HEK293 (cell line): ENCODE results near the gene CPNE2.

ENCODE experiments used
- SP2 ChIP-seq: fragments of 450-650 bp; formaldehyde crosslinking; IDR thresholded peaks from 2 replicates; pipeline ENCODE4 v1.5.1; 2016; ENCODE audit warnings: missing biosample characterization, missing genetic modification characterization
- ZBTB20 ChIP-seq: fragments of 450-650 bp; formaldehyde crosslinking; IDR thresholded peaks from 2 replicates; pipeline ENCODE4 v1.5.1; 2016; ENCODE audit warnings: missing biosample characterization, missing genetic modification characterization
- ZNF138 ChIP-seq: fragments of 450-650 bp; formaldehyde crosslinking; IDR thresholded peaks from 2 replicates; pipeline ENCODE4 v1.5.1; 2016; ENCODE audit warnings: missing biosample characterization, missing genetic modification characterization, borderline replicate concordance
- ZNF140 ChIP-seq: fragments of 450-650 bp; formaldehyde crosslinking; IDR thresholded peaks from 2 replicates; pipeline ENCODE4 v1.5.1; 2016; ENCODE audit warnings: missing biosample characterization, missing genetic modification characterization
- ZNF521 ChIP-seq: fragments of 450-650 bp; formaldehyde crosslinking; IDR thresholded peaks from 2 replicates; pipeline ENCODE4 v1.5.1; 2017; ENCODE audit warnings: missing biosample characterization, mild to moderate bottlenecking, missing genetic modification characterization
- ZNF830 ChIP-seq: fragments of 450-650 bp; IDR thresholded peaks from 2 replicates; pipeline ENCODE4 v1.5.0; 2018; ENCODE audit warnings: missing biosample characterization, missing genetic modification characterization, low read depth, mild to moderate bottlenecking, moderate library complexity
- TF ChIP-seq, protein P1 (sequence below): fragments of 450-650 bp; formaldehyde crosslinking; IDR thresholded peaks from 2 replicates; pipeline ENCODE4 v1.5.1; 2016; ENCODE audit warnings: missing biosample characterization, missing genetic modification characterization
- TF ChIP-seq, protein P2 (sequence below): fragments of 450-650 bp; formaldehyde crosslinking; IDR thresholded peaks from 2 replicates; pipeline ENCODE4 v1.5.1; 2017; ENCODE audit warnings: missing biosample characterization, missing genetic modification characterization
- TF ChIP-seq, protein P3 (sequence below): fragments of 450-650 bp; IDR thresholded peaks from 2 replicates; pipeline ENCODE4 v1.5.1; 2018; ENCODE audit warnings: missing biosample characterization, mild to moderate bottlenecking, missing genetic modification characterization
- TF ChIP-seq, protein P4 (sequence below): fragments of 450-650 bp; formaldehyde crosslinking; IDR thresholded peaks from 2 replicates; pipeline ENCODE4 v1.5.1; 2016; ENCODE audit warnings: missing biosample characterization, missing genetic modification characterization
- TF ChIP-seq, protein P5 (sequence below): fragments of 450-650 bp; formaldehyde crosslinking; IDR thresholded peaks from 2 replicates; pipeline ENCODE4 v1.5.1; 2016; ENCODE audit warnings: missing biosample characterization, missing genetic modification characterization, low read depth

DNA sequence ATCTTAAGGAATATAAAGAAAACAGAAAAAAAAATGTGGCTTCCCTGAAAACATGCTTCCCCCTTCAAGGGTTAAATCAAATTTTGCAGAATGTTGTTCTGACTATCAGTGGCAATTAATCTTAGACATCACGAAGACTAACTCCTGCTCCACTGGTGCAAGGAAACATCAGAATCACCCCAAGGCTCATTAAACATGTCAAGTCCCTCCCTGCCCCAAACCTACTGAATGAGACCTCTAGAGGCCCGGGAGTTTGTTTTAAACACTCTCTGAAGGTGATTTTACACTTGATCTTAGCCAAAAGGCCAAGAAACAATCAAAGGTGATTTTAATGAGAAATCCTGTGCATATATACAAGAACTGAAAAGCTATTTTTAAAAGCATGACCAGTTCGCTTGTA is 75.2 kb downstream of the CPNE2 start:
- TF ChIP-seq, protein P1, sequence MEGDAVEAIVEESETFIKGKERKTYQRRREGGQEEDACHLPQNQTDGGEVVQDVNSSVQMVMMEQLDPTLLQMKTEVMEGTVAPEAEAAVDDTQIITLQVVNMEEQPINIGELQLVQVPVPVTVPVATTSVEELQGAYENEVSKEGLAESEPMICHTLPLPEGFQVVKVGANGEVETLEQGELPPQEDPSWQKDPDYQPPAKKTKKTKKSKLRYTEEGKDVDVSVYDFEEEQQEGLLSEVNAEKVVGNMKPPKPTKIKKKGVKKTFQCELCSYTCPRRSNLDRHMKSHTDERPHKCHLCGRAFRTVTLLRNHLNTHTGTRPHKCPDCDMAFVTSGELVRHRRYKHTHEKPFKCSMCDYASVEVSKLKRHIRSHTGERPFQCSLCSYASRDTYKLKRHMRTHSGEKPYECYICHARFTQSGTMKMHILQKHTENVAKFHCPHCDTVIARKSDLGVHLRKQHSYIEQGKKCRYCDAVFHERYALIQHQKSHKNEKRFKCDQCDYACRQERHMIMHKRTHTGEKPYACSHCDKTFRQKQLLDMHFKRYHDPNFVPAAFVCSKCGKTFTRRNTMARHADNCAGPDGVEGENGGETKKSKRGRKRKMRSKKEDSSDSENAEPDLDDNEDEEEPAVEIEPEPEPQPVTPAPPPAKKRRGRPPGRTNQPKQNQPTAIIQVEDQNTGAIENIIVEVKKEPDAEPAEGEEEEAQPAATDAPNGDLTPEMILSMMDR (tag by site-specific recombination), result no peak
- TF ChIP-seq, protein P2, sequence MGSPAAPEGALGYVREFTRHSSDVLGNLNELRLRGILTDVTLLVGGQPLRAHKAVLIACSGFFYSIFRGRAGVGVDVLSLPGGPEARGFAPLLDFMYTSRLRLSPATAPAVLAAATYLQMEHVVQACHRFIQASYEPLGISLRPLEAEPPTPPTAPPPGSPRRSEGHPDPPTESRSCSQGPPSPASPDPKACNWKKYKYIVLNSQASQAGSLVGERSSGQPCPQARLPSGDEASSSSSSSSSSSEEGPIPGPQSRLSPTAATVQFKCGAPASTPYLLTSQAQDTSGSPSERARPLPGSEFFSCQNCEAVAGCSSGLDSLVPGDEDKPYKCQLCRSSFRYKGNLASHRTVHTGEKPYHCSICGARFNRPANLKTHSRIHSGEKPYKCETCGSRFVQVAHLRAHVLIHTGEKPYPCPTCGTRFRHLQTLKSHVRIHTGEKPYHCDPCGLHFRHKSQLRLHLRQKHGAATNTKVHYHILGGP (tag by site-specific recombination), result no peak
- TF ChIP-seq ZNF140 (no peak), ZNF138 (tag by site-specific recombination) (no peak), ZBTB20 (tag by site-specific recombination) (no peak), SP2 (no peak), ZNF521 (no peak), ZNF830 (tag by site-specific recombination) (no peak)
- TF ChIP-seq, protein P3, sequence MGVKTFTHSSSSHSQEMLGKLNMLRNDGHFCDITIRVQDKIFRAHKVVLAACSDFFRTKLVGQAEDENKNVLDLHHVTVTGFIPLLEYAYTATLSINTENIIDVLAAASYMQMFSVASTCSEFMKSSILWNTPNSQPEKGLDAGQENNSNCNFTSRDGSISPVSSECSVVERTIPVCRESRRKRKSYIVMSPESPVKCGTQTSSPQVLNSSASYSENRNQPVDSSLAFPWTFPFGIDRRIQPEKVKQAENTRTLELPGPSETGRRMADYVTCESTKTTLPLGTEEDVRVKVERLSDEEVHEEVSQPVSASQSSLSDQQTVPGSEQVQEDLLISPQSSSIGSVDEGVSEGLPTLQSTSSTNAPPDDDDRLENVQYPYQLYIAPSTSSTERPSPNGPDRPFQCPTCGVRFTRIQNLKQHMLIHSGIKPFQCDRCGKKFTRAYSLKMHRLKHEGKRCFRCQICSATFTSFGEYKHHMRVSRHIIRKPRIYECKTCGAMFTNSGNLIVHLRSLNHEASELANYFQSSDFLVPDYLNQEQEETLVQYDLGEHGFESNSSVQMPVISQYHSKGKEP (tag by site-specific recombination), result no peak
- TF ChIP-seq, protein P4, sequence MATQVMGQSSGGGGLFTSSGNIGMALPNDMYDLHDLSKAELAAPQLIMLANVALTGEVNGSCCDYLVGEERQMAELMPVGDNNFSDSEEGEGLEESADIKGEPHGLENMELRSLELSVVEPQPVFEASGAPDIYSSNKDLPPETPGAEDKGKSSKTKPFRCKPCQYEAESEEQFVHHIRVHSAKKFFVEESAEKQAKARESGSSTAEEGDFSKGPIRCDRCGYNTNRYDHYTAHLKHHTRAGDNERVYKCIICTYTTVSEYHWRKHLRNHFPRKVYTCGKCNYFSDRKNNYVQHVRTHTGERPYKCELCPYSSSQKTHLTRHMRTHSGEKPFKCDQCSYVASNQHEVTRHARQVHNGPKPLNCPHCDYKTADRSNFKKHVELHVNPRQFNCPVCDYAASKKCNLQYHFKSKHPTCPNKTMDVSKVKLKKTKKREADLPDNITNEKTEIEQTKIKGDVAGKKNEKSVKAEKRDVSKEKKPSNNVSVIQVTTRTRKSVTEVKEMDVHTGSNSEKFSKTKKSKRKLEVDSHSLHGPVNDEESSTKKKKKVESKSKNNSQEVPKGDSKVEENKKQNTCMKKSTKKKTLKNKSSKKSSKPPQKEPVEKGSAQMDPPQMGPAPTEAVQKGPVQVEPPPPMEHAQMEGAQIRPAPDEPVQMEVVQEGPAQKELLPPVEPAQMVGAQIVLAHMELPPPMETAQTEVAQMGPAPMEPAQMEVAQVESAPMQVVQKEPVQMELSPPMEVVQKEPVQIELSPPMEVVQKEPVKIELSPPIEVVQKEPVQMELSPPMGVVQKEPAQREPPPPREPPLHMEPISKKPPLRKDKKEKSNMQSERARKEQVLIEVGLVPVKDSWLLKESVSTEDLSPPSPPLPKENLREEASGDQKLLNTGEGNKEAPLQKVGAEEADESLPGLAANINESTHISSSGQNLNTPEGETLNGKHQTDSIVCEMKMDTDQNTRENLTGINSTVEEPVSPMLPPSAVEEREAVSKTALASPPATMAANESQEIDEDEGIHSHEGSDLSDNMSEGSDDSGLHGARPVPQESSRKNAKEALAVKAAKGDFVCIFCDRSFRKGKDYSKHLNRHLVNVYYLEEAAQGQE (tag by site-specific recombination), result no peak
- TF ChIP-seq, protein P5, sequence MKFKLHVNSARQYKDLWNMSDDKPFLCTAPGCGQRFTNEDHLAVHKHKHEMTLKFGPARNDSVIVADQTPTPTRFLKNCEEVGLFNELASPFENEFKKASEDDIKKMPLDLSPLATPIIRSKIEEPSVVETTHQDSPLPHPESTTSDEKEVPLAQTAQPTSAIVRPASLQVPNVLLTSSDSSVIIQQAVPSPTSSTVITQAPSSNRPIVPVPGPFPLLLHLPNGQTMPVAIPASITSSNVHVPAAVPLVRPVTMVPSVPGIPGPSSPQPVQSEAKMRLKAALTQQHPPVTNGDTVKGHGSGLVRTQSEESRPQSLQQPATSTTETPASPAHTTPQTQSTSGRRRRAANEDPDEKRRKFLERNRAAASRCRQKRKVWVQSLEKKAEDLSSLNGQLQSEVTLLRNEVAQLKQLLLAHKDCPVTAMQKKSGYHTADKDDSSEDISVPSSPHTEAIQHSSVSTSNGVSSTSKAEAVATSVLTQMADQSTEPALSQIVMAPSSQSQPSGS, result no peak
